IPS-20b (cell line): ENCODE data around the gene SEC31A.

ENCODE experiments used
- H3K27ac ChIP-seq: one replicate; pipeline ENCODE4 v1.5.1; 2013; ENCODE audit warnings: low read length
- H3K27me3 ChIP-seq: 2 replicates; pipeline ENCODE4 v1.6.1; 2013; ENCODE audit warnings: mild to moderate bottlenecking, low read length, inconsistent platforms; ENCODE audit not compliant: insufficient read depth
- H3K36me3 ChIP-seq: 2 replicates; pipeline ENCODE4 v1.6.1; 2013; ENCODE audit warnings: low read depth, mild to moderate bottlenecking, inconsistent platforms, low read length, moderate library complexity; ENCODE audit not compliant: insufficient read depth
- H3K4me1 ChIP-seq: 2 replicates; pipeline ENCODE4 v1.6.1; 2013; ENCODE audit warnings: mild to moderate bottlenecking, control low read depth, inconsistent platforms, low read length, moderate library complexity; ENCODE audit not compliant: insufficient read depth
- H3K4me3 ChIP-seq: 2 replicates; pipeline ENCODE4 v1.5.1; 2013; ENCODE audit warnings: mild to moderate bottlenecking, low read length, inconsistent platforms
- H3K9ac ChIP-seq: 2 replicates; pipeline ENCODE4 v1.6.1; 2013; ENCODE audit warnings: low read depth, mild to moderate bottlenecking, inconsistent platforms, low read length, moderate library complexity
- H3K9me3 ChIP-seq: 2 replicates; pipeline ENCODE4 v1.6.1; 2013; ENCODE audit warnings: mild to moderate bottlenecking, low read depth, low read length, inconsistent platforms; ENCODE audit not compliant: insufficient read depth

Gene SEC31A

DNA sequence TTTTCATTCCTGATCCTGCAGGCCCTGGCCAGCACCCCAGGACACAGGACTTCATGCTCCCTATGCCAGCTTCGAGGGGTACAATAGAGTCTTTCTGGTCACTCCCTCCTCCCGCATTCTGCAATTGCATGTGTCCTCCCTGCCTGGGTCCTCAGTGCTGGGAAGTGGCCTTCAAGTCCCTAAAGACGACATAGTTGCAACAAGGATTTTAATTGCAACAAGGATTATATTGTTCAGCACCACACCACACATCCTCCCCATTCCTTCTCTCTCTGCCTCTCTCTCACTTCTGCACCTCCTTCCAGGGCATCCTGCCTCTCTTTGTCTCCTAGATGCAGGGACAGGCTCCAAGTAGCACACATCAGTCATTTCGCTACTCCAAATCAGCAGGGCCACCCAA lies 117.9 kb downstream of the SEC31A start:
- Histone ChIP-seq H3K9ac (no peak overlapping the region), H3K9me3 (no peaks in the 10 kb centered on the region), H3K4me1 (no peaks in the 10 kb centered on the region), H3K36me3 (no peaks in the 10 kb centered on the region), H3K27ac (no peak overlapping the region), H3K27me3 (peaks cover 24% of the 10 kb centered on the region), H3K4me3 (no peak overlapping the region)

- Histone ChIP-seq H3K9ac (no peak overlapping the region), H3K4me3 (no peak overlapping the region), H3K9me3 (peaks cover 6% of the 10 kb centered on the region; the same call in 1 of the 2 replicates), H3K27me3 (peaks cover 8% of the 10 kb centered on the region; the same call in 1 of the 2 replicates), H3K36me3 (no peaks in the 10 kb centered on the region), H3K4me1 (no peaks in the 10 kb centered on the region), H3K27ac (no peak overlapping the region)
Measured at GRCh38 chr4:82770607-82771006, 120.3 kb downstream of the SEC31A start.
